Limb (tissue), 2 donors: ENCODE results near the gene MFNG.
"Not testable (repeated sequence)": the region's sequence is repeated elsewhere in the genome, so short reads cannot be mapped to it uniquely, and the experiment has no call there.

ENCODE experiments used
- DNase-seq, 2 donors: peaks; one replicate each; pipeline ENCODE4 v3.0.0-alpha.2; 2016; ENCODE audit errors: extremely low spot score in 2 of 2

The MFNG gene

DNA sequence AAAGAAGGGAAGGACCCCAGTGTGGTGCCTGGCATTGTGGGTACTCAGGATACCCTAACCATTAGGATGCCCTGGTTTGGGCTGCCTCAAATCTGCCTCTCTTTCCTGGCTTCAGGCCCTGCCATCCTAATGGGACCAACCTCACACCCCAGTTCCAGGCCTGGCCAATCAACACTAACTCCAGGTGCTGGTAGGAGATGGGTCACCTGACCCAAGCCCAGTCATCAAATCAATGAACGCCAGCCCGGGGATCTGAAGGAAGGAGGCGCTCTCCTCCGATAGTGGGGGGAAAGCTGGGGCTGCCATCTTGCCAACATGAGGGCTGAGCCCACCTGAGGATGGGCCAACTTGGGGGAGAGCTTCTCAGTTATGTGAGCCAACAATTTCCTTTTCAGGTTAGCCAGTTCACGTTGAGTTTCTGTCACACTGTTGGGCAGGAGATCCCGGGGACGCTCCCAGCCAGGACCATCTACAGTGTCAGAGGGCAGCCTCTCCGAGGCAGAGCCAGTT, 12.7 kb downstream of the MFNG start:
- DNase-seq: no peak

DNA sequence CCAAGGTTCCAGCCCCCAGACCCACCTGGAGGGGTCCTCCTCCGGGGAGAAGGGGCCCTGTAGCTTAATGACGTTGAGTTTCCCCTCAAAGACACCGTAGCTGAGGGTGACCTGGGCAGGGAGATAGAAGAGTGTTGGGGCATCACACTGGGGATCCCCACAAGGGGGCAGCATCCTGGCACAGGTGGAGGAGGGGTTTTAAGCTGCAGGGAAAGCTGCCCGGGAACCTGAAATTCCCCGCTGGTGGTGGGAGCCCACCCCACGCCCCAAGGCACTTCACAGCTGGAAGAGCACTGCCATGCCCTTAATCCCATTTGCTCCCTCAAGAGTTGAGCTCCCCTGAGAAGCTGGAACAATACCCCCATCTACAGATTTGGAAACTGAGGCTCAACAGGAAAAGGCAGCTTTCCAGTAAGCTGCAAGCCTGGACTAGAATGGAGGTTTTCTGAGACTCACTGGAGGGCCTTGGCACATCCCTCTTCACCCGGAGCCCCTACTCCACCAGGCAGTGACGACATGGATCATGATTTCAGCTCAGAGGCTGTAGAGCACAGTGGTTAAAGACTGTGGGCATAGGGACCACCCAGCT, 13.7 kb downstream of the MFNG start:
- DNase-seq: no peak

DNA sequence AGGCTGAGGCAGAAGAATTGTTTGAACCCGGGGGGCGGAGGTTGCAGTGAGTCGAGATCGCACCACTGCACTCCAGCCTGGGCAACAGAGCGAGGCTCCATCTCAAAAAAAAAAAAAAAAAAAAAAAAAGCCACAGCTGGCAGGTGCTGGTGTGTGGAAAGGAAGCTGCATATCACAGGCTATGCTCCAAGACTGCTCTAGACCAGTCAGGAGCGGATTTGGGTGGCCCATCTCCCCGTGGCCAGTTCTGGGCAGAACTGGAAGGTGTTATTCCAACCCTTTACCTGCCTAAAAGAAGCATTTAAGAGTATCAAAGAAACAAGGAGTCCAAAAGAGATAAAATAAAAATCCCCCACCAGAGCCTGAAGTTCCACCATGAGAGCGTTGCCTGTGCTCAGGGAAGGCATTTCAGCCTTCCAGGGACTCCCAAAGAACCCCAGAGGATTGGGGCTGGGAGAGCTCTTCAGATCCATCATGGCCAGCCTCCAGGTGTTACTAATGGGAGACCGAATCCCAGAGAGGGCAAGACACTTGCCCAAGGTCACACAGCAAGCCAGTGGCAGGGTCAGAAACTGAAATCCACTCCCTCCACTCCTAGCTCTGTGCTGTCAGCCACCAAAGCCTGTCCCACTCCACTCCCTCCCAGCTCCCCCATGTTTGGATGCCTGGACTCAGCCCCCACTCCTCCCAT, 14.3 kb downstream of the MFNG start:
- DNase-seq: no peak

DNA sequence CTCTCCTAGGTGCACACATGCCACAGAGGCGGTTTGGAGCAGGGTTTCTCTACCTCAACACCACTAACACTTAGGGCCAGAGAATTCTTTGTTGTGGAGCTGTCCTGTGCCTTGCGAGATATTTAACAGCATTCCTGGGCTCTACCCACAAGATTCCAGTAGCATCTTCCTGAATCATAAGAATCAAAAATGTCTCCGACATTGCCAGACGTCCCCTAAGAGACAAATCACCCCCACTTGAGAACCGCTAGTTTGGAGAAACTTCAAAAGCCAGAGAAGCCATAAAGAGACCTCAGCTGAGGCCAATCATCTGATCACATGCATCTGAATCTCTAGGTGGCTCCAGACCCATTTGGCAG, 16.1 kb downstream of the MFNG start:
- no peak for DNase-seq

DNA sequence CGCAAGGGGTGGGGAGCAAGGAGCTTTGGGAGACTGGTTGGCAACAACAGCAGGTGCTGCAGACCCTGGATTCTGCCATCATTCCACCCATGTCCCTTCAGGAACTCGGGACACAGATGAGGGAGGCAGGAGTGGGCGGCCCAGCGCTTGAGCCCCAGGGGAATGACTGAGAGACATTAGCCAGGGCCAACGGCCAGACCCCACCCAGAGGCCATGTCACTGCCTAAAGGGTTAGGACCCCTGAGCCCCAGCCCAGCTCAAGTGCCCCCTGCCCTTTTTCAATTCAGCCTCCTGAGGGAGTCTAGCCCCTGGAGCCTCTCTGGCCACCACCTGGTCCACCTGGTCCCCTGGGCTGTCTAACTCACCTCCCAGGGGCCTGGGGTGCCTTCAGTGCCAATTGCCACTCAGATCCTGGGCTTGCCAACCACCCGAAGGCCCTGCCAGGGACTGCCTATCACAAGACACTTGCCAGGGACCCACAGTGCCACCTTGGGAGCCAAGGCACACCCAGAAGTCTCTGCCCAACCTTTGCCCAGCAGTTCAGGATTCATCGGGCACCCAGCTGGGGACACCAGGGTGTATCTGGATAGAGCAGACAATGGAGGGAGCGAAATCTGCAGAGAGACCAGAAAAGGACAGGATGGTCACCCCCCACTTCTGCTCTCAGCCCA, 16.6 kb downstream of the MFNG start:
- no peak for DNase-seq

DNA sequence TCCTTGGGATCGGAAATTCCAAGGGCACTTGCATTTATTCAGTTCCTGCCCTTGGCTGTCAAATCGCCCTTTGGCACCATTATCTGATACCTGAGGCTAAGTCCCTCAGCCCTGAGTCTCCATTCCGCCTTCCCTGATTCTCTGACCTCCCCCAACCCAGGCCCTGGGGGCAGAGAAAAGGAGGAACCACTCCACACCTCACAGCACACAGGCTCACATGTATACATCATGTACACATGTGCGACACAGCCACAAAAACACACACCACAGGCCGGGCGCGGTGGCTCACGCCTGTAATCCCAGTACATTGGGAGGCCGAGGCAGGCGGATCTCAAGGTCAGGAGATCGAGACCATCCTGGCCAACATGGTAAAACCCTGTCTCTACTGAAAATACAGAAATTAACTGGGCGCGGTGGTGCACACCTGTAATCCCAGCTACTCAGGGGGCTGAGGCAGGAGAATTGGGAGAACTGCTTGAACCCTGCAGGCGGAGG, 17.9 kb downstream of the MFNG start:
- not testable (repeated sequence) for DNase-seq

DNA sequence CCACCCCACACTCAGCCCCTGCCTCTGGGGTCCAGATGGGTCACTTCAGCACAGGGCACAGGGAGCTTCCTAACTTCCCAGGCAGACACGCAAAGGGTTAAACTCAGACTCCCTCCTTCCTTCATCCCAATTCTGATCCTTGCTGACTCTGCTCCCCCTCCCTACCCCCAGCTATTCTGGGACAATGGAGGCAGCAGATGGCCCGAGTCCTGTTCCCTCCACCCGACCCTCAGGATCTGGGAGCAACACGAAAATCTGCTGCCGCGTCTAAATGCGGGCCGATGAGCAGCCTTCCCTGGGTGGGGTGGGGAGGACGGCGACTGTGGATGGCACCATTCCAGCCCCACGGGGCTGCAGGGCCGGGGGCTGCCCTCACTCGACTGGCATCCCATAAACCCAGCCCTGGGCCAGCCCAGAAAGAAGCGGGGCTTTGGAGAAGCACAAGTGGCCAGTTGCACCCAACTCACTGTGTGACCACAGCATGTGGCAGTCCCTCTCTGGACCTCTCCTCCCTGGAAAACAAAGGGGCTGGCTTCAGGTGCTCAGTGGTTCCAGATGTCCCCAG, 18.7 kb downstream of the MFNG start:
- peak in 1 of 2 donors; percentile 28 for DNase-seq

DNA sequence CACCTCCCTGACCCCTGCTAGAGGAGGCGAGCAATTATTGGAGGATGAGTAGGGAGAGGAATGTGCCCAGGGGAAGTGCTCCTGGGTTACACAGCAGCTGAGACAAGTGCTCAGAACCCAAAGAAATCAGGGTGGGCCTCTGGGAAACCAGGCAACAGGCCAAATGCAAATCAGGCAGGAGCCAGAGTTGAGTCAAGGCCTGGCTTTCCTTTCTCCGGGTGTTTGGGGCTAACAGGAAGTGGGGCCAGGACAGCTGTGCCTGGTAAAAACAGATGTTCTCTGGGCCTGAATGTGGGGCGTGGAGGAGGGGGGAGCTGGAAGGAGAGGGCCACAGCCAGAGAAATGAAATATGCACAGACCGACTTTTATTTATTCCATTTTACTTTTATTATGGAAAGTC, 22.0 kb downstream of the MFNG start:
- DNase-seq: peak in 1 of 2 donors; percentile 32

DNA sequence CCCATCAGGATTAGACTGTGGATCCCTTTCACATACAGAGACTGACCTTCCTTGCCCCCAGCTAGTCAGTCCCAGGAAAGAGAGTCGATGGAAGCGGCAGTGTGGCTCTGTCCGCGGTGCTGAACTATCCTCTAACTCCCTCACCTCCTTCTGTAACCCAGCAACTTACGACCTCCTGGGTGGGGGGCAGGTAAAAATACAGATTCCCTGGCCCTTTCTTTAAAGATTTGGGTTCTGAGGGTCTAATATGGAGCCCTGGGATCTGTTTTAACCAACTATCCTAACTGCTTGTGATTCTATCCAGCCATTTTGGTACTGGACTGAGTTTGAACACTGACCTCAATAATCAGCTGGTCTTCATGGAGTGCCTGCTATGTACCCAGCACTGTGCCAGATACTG, 23.2 kb downstream of the MFNG start:
- peak; percentile 58 to 69 for DNase-seq

DNA sequence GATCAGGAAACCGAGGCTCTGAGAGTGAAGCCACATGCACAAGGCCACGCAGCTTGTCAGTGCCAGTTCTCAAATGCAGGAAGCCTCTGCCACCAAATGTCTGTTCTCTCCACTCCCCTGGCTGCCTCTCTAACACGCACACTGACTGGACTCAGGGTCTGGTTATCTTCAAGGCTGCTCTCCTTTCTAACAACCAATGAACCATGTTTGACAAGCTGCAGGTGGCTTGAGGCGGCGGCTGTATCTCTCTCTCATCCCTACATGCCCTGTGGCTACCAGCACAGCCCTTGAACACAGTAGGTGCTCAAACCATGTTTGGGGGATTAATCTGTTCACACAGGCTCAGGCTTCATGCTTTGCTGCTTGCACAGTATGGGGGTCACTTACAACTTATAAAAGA, 23.7 kb downstream of the MFNG start:
- no peak for DNase-seq

DNA sequence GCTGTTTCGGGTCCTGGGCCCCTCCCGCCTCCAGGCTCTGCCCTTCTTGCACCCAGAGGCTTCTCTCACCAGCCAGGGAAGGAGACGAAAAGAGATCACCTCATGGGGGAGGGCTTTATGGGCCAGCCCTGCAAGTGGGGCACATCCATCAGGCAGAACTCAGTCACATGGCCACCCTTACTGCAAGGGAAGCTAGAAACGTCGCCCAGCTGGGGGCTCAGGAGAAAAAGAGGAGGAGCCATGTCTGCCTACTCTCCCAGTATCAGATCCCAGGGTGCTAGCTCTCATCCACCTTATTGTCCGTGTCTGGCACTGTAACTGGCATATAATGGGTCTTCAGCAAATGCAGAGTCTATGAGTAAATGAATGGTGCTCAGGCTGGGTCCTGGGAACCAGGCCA, 24.2 kb downstream of the MFNG start:
- DNase-seq: no peak

DNA sequence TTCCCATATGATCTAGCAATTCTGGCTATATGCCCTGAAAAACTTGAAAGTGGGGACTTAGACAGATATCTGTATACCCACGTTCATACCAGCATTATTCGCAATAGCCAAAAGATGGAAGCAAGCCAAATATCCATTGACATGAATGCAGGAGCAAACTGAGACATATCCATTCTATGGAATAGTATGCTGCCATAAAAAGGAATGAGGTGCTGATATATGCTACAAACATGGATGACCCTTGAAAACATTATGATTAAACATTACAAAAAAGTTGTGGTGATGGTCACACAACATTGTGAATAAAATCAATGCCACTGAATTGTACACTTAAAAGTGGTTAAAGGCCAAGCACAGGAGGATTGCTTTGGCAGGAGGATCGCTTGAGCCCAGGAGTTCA, 25.5 kb downstream of the MFNG start:
- DNase-seq: no peak

DNA sequence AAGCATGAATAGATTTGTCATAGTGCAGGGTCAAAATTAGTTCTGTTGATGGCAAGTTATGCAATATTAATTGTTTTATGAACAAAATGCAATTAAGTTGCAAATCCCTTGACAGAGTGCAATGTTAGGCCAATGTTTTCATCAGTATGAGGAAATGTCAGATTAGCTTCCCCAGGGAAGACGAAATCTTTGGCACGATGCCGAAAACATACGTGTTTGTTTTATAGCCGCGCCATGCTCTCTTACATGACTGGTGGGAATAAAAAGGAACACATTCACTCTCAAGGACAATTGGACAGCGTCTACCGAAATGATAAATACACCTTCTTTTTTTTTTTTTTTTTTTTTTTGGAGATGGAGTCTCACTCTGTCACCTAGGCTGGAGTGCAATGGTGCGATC, 27.0 kb downstream of the MFNG start:
- DNase-seq: peak in 1 of 2 donors; percentile 28

DNA sequence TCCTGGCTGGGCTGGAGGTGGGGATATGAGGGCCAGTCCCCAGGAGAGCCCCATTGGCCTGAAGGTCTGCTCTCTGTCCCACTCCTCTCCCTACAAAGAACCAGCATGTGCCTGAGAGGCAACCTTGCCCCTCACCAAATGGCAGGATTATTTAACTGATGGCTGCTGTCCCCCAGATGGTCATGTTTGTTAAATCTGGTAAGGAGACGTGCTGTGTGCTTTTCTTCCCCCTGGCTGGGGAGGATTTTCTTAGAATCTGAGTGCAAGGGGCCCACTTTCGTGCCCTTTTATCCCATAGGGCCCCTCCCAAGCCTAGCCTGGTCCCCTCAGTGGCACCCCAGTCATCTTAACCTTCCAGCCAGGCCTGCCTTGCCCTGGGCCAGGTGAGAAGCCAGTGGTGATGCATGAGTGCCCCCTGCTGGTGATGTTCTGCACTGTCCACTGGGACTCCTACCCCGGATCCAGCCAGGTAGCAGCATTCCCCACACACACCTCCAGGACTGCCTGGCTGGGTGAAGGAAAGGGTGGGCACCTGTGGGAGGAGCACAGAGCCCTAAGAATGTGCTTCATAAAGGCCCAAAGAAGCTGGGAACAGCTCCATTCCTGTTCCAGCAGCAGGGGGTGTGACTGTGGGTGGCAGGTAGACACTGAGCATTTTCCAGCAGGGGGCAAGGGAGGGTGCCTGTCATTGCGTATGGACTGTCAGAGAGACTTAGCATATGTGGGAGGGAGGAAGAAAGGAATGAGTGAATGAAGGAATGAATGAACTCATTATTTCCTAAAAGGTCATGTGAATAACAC, 28.9 kb downstream of the MFNG start:
- peak; percentile 13 to 87 for DNase-seq

DNA sequence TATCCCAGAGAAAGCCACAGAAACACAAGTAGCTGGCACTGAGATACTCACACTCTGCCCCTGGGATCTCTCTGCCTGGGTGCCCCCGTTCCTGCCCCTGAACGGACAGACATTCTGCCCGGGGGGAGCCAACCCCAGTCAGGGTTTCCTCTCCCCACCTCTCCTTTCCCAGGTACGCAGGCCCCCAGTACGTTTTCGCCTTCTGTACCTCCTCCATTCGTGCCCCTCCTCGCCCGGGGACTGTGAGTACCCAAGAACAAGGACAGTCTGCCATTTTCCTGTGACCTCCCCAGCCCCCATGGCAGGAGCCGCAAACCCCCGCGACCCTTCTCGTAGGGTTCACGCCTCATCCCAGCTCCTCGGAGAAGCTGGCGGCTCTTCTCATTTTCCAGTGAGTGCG, 29.8 kb downstream of the MFNG start:
- DNase-seq: peak in 1 of 2 donors; percentile 18

DNA sequence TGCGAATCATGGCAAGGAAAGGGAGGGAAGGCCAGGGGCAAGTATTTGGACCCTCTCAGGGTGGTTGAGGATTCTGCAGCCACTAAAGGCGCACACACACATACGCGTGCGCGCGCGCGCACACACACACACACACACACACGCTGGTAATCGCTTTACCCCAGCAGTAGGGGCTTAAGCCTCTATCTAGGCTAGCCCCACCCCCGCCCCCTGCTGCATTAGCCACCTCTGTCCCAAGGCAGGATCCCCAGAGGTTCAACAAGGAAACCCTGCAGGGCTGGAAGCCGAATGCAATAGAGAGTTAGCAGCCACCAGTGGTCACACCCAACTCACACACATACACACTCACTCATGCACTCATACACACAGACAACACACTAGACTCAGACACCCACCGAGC, 30.3 kb downstream of the MFNG start:
- peak in 1 of 2 donors; percentile 24 for DNase-seq

DNA sequence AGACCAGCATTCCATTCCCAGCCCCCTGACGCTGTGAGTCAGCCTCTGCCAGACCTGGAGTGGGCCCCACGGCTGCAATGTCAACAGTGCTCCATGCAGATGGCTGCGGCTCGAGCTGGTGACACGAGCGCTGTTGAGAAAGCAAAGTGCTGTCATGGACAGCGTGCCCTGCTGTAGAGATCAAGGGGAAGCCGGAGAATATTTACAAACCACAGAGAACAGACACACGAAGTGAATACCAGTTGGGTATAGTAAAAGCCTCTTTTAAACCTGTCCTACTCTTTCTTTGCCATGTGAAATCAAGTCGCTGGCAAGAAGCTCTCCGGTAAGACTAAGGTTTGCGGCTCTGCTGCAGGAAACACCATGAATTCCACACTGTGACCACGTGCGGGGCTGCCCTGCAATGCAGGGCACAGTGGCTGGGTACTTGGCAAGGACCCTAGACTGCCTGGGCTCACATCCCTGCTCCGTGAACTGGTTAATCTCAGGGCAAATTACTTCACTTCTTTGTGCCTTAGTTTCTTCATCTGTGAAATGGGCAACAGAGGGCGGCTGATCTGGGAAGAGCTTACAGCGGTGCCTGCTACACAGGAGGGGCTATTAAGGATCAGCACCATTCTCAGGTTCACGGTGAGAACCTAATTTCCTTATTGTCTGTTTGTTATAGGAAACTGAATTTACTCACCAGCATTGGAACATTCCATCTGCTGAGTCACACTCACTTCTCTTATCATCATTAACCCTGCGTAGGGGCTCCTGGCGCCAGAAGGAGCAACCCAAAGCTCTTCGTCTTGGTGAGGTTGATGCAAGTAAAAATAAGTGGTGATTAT, 31.1 kb downstream of the MFNG start:
- DNase-seq: peak in 1 of 2 donors; percentile 34

DNA sequence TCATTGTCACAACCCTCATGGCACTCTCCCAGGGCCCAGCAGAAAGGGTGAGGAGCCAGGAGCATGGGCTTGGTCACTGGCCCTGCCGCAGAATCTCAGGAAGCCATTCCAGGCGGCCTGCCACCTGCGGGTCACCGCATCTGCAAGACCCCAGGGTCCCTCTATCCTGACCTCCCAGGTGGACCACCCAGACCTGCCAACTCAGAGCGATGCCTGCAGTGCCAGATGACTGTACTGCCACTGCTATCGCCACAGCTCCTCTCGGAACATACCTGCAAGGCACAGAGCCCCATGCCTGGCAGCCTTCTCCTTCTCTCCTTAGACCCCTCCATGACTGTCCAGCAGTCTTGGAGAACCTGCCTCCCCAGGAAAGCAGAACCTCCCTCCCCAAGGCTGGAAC, 32.5 kb downstream of the MFNG start:
- peak in 1 of 2 donors; percentile 16 for DNase-seq

DNA sequence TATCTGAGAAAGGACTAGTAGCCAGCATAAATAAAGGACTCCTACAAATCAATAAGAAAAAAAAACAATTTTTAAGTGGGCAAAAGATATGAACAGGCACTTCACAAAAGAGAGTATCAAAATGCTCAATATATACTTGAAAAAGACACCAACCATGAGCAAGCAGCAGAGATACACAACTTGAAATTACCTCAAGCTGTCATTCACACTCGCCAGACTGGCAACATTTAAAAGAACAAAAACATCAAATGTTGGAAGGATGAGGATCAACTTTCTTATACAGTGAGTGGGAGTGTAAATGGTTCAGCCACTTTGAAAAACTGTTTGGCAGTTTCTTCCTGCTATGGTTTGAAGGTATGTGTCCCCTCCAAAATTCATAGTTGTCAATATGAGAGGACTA, 35.0 kb downstream of the MFNG start:
- DNase-seq: no peak

DNA sequence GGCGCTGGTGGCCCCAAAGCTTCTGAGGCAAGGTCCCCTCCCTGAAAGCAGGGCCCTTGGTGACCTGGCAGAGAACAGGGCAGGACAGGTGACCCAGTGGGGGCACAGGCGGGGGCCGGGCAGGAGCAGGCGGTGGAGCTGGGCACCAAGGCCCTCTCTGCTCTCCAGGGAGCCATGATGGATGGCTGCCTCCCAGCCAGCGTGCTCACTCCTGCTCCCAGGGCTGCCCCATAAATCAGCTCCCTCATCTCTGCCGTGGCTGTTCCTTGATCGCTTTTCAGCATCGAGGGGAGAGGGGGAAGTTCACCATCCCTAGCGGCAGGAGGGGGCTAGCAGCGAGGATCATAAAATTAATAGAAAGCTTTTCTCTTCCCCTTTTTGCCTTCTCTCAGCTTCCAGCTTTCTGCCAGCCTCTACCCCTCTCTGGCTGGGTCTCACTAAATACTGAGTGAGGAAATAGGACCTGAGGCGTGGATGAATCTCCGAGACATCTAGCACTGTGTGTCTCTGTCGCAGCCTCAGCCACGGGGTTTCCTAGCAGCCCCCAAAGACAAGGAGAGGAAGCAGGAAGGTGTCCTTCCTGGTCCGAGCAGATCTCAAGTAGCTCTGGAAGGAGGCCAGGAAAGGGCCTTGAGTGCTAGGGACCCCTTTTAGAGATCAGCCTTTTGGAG, 36.7 kb downstream of the MFNG start:
- peak in 1 of 2 donors; percentile 52 for DNase-seq
